ENCODE measurements around the gene GRM7.

DNA sequence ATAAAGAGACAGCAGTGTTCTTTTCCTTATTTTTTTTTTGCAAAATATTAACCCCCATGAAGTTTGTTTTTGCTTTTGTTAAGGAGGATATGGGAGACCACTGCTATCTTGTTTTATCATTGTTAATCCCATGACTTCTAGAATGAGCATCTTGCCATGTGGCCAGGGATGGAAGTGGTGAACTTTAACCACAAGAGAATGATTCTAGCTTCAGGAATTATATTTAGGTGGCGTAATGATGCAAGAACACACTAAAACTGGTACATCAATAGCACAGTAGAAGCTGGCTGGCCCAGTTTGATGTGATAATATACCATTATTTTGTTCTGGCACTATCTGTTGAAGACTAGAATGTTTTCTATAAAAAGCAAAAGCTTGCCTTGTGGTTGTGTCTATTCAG lies 720.9 kb downstream of the GRM7 start:
- TF ChIP-seq POLR2AphosphoS5 (IDR thresholded peaks at IDR 0.05): no peak
- TF ChIP-seq EP300 (IDR thresholded peaks at IDR 0.05): no peak
